HepG2 (cell line): ENCODE data around the gene S100P. TPM values are rescaled to one million over a fixed set of nuclear protein-coding genes. Genes with fewer than 3 reads are reported as not detected.

Source experiments
- ARID3A ChIP-seq: IDR thresholded peaks from 2 replicates; pipeline ENCODE4 v1.6.1; 2012; ENCODE audit warnings: low read depth, low read length, improper control_type of control experiment
- CREBL2 ChIP-seq: sonication (generic); formaldehyde crosslinking; IDR thresholded peaks from 2 replicates; pipeline ENCODE4 v1.8.1; 2023; ENCODE audit warnings: missing genetic modification reagents, mild to moderate bottlenecking, borderline replicate concordance
- ELF4 ChIP-seq: sonication (generic); formaldehyde crosslinking; IDR thresholded peaks from 2 replicates; pipeline ENCODE4 v1.5.0; 2020; ENCODE audit warnings: missing genetic modification reagents, mild to moderate bottlenecking, moderate library complexity, borderline replicate concordance
- HDAC2 ChIP-seq: sonication (generic); formaldehyde crosslinking; IDR thresholded peaks from 2 replicates; pipeline ENCODE4 v1.4.0; 2020; ENCODE audit warnings: missing genetic modification reagents
- KLF13 ChIP-seq: sonication (generic); formaldehyde crosslinking; IDR thresholded peaks from 2 replicates; pipeline ENCODE4 v1.4.0; 2020; ENCODE audit warnings: mild to moderate bottlenecking, missing genetic modification reagents
- NRL ChIP-seq: sonication (generic); formaldehyde crosslinking; IDR thresholded peaks from 2 replicates; pipeline ENCODE4 v1.5.0; 2020; ENCODE audit warnings: missing genetic modification reagents, mild to moderate bottlenecking, moderate library complexity, borderline replicate concordance
- PRDM4 ChIP-seq: sonication (generic); formaldehyde crosslinking; IDR thresholded peaks from 2 replicates; pipeline ENCODE4 v1.9.0; 2021; ENCODE audit warnings: missing genetic modification reagents, borderline replicate concordance
- RBM22 ChIP-seq: fragments of 200-400 bp; formaldehyde crosslinking; optimal IDR thresholded peaks from 2 replicates; pipeline ENCODE3; 2017; ENCODE audit warnings: mild to moderate bottlenecking, low read length, moderate library complexity
- SMC3 ChIP-seq: IDR thresholded peaks from 2 replicates; pipeline ENCODE4 v1.6.1; 2011; ENCODE audit warnings: low read length, improper control_type of control experiment
- TAF1 ChIP-seq: sonication (generic); formaldehyde crosslinking; IDR thresholded peaks from 2 replicates; pipeline ENCODE4 v1.4.0; 2020; ENCODE audit warnings: missing genetic modification reagents
- U2AF1 ChIP-seq: fragments of 200-400 bp; formaldehyde crosslinking; optimal IDR thresholded peaks from 2 replicates; pipeline ENCODE3; 2017; ENCODE audit warnings: mild to moderate bottlenecking, low read depth, low read length
- ZNF232 ChIP-seq: sonication (generic); formaldehyde crosslinking; IDR thresholded peaks from 2 replicates; pipeline ENCODE4 v1.4.0; 2020; ENCODE audit warnings: missing genetic modification reagents, borderline replicate concordance
- ZNF329 ChIP-seq: sonication (generic); formaldehyde crosslinking; IDR thresholded peaks from 2 replicates; pipeline ENCODE4 v1.9.0; 2021; ENCODE audit warnings: low read depth, mild to moderate bottlenecking, missing genetic modification reagents
- ZNF558 ChIP-seq: sonication (generic); formaldehyde crosslinking; IDR thresholded peaks from 2 replicates; pipeline ENCODE4 v1.9.0; 2022; ENCODE audit warnings: mild to moderate bottlenecking, missing genetic modification reagents, borderline replicate concordance
- ZNF574 ChIP-seq: sonication (generic); formaldehyde crosslinking; IDR thresholded peaks from 2 replicates; pipeline ENCODE4 v1.4.0; 2020; ENCODE audit warnings: missing genetic modification reagents
- ZNF691 ChIP-seq: sonication (generic); formaldehyde crosslinking; IDR thresholded peaks from 2 replicates; pipeline ENCODE4 v1.4.0; 2020; ENCODE audit warnings: missing genetic modification reagents, low read depth, mild to moderate bottlenecking, borderline replicate concordance
- polyA plus RNA-seq, 8 experiments: library from polyadenylated mRNA; depleted of rRNA in 3 of 8; stranded (reverse) in 7 of 8; unstranded in 1 of 8; fragments of >200 nt; fragmentation: Illumina TruSeq in 4 of 8; extraction: Trizol in 4 of 8; gene quantifications; 2 replicates each; pipeline versions ENCODE4 v1.2.1 to v1.2.3, GENCODE V29; 2011 to 2016; ENCODE audit warnings: low read depth in 4 of 8, missing spikeins in 1 of 8, mixed read lengths in 1 of 8; ENCODE audit not compliant: insufficient read depth in 1 of 8
- total RNA-seq, 5 experiments: library from RNA; depleted of rRNA; stranded (reverse); fragments of >200 nt; fragmentation: Illumina TruSeq; extraction: Trizol; gene quantifications; 2 replicates each; pipeline ENCODE4 v1.2.3, GENCODE V29; 2016; ENCODE audit warnings: low read depth in 1 of 5

The S100P gene
- total and polyA plus RNA-seq, 2 of the 13 experiments (the other 11 are each of a cell fraction or from before 2014, with no cell fraction given): 278 to 1,649 TPM

GRCh38 chr4:6709230-6710114, 15.8 kb downstream of the S100P start, which contains the start of gene MRFAP1L1 (continued):
- TF ChIP-seq HDAC2 (CRISPR knock-in tag) (peak; percentile 28; the same call in 1 of the 2 replicates), SMC3 (0 out of 2 replicates have a peak, but pooled peaks have one; percentile 10), RBM22 (no peak), PRDM4 (0 out of 2 replicates have a peak, but pooled peaks have one; percentile 76), KLF13 (CRISPR knock-in tag) (no peak), ZNF232 (peak; percentile 49; the same call in 1 of the 2 replicates), ZNF558 (peak; percentile 61; the same call in 1 of the 2 replicates), NRL (peak; percentile 93), ZNF329 (CRISPR knock-in tag) (0 out of 2 replicates have a peak, but pooled peaks have one; percentile 42), ZNF691 (CRISPR knock-in tag) (no peak; the same call in 1 of the 2 replicates), ELF4 (CRISPR knock-in tag) (no peak), U2AF1 (no peak), TAF1 (peak; percentile 71), ARID3A (0 out of 2 replicates have a peak, but pooled peaks have one; percentile 12), CREBL2 (0 out of 2 replicates have a peak, but pooled peaks have one; percentile 17), ZNF574 (CRISPR knock-in tag) (peak; percentile 66)
